Middle frontal gyrus (tissue), 1 donor: ENCODE data around the gene HP1BP3.
A peak's percentile ranks its signal among the peaks of the same experiment; 100 is the strongest.
"Not testable (repeated sequence)": the region's sequence is repeated elsewhere in the genome, so short reads cannot be mapped to it uniquely, and the experiment has no call there.

ENCODE experiments used
- DNase-seq: peaks from one replicate; pipeline ENCODE4 v3.0.0-alpha.2; 2015; ENCODE audit warnings: low spot score; ENCODE audit errors: extremely low spot score

The HP1BP3 gene, protein sequence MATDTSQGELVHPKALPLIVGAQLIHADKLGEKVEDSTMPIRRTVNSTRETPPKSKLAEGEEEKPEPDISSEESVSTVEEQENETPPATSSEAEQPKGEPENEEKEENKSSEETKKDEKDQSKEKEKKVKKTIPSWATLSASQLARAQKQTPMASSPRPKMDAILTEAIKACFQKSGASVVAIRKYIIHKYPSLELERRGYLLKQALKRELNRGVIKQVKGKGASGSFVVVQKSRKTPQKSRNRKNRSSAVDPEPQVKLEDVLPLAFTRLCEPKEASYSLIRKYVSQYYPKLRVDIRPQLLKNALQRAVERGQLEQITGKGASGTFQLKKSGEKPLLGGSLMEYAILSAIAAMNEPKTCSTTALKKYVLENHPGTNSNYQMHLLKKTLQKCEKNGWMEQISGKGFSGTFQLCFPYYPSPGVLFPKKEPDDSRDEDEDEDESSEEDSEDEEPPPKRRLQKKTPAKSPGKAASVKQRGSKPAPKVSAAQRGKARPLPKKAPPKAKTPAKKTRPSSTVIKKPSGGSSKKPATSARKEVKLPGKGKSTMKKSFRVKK

DNA sequence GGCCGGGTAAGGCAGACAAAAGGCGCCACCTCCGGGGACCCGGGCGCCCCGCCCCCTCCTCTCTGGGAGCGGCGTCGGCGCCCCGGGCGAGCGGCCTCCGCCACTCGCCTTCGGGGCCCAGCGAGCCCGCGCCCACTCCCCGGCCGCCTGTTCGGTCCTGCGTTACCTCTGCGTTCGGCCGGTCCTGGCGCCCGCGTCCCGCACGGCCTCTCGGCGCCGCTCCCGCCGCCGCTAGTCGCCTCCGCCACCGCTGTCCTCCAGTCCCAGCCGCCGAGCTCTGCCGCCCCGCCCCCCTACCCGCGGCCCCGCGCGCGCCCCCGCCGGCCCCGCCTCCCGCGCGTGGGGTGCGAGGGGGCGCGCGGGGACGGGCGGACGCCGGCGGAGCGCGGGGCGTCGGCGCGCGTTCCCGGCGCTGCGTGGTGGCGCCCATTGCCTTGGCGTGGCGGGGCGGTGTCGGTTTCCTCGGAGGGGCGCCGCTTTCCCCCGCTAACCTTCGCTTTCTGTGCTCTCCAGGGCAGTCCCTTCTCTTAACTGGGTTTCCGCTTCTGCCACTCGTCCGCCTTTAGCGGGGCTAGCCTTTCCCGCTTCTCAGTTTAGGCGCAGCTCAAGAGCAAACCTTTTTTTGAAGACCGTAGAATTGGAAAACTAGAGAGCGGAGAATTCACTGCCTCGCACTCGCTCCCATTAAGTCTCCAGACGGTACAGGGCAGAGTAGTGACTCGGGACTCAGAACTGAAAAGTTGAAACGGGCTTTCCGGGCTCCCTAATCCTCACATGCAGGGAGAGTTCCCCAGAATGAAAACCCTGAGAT lies at the start of gene HP1BP3:
HP1BP3 (minus strand) TSS at position 279 of the 811 bp plus-strand sequence. CDS start 6,867 bp downstream, outside the sequence.
- peak; percentile 54 for DNase-seq

DNA sequence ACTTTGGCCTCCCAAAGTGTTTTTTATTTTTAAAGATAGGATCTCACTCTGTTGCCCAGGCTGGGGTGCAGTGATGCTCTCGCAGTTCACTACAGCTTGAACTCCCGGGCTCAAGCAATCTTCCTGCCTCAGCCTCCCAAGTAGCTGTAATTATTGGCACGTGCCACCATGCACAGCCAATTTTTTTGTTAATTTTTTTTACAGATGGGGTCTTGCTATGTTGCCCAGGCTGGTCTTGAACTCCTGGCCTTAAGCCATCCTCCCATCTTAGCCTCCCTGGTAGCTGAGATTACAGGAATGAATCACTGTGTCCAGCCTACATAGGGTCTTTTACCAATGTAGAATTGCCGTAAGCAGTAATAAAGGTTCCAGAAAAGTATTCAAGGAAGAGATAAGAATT lies 49.1 kb upstream of the HP1BP3 start:
- DNase-seq: no peak

DNA sequence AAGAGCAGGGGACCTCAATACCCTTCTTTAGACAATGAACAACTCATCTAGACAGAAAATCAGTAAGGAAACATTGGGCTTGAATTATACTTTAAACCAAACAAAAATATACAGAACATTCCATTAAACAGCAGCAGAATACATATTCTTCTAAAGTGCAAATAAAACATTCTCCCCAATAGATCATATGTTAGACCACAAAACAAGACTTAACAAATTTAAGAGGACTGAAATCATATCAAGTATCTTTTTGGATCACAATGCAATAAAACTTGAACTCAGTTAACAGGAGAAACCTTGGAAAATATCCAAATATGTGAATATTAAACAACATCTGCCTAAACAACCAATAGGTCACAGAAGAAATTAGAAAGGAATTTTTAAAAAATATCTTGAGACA lies 47.7 kb upstream of the HP1BP3 start:
- DNase-seq: no peak

DNA sequence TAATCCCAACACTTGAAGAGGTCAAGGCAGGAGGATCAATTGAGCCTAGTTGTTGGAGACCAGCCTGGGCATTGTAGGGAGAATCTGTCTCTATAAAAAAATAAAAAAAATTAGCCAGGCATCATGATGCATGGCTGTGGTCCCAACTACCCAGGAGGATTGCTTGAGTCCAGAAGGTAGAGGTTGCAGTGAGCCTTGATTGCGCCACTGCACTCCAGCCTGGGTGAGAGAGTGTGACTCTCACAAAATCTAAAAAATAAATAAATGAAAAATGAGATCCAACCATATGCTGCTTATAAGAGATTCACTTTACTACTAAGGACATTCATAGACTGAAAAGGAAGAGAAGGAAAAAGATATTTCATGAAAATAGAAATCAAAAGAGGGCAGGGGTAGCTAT lies 47.1 kb upstream of the HP1BP3 start:
- no peak for DNase-seq

DNA sequence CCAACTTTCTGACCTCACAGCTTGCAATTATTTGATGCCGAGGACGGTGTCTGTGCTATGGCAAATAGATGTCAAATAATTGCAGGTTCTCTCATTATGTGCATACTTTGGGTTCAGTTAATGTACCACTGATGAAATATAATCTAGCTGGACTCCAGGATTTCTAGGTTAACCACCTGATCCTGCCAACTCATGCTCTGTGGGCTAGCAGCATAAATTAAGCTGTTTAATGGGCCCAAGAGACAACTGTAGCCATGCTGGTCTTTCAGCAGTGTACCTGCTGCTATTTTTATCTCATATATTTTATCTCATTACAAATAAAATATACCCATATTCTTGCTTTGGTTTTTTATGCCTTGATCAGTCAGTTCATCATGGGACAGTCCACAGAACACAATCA lies 43.3 kb upstream of the HP1BP3 start:
- no peak for DNase-seq

DNA sequence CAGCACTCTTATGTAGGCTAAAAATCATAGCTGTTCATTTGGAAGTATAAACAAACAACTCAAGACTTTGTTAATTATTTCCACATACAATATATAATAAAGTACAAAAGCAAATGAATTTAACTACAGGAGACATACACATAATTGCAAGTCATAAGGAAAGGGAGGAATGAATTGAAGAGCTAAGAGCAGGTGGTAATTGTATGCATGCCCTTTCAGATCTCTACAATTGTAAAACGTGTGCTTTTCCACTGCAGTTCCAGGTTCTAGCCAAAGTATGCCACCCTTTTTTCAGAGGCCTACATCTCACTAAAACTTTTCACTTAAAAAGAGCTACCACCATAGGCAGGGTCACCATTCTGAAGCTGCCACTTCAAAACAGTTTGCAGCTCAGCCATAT lies 42.8 kb upstream of the HP1BP3 start:
- DNase-seq: no peak

DNA sequence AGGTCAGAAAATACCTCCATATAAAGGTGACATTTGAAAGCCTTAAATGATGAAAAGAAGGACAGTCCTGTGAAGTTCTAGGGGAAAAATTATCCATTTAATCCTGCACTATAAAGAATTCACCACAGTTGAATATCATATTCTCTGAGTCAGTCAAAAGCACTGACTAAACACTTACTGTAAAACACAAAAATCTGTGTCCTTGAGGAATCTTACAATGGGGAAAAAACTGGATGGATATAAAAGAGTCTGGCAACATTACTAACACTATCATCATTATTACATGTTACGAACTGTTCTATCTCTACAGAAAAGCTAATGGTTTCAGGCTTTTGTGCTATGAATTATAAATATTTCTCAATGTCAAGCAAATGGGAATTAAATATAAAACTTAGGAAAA lies 42.4 kb upstream of the HP1BP3 start:
- no peak for DNase-seq

DNA sequence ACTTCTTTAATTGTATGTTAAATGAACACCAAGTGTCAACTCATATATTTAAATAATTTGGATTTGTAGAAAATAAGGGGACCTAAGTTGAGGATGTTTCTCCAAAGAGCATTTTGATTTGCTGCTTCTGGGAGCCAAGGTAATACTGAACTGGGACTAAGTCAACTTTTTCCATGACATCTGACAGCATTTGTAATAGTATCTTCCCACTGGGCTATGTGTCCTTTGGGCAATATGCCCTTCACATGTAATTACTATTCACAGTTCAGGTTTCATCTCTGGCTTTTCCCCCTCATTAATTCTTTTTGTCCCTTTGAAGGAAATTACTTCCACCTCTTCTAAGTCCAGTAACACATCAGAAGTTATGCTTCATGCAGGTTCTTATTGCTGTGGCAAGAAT lies 36.7 kb upstream of the HP1BP3 start:
- DNase-seq: no peak

DNA sequence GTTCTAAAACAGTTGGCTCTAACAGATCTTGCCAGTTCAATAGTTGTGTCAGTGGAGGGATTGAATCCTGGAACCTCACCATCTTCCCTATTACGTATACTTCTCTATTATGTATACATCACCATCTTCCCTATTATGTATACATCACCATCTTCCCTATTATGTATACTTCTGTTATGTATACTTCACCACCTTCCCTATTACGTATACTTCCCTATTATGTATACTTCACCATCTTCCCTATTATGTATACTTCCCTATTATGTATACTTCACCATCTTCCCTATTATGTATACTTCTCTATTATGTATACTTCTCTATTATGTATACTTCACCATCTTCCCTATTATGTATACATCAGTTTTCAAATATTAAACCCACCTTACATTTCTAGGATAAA lies 34.4 kb upstream of the HP1BP3 start:
- DNase-seq: no peak

DNA sequence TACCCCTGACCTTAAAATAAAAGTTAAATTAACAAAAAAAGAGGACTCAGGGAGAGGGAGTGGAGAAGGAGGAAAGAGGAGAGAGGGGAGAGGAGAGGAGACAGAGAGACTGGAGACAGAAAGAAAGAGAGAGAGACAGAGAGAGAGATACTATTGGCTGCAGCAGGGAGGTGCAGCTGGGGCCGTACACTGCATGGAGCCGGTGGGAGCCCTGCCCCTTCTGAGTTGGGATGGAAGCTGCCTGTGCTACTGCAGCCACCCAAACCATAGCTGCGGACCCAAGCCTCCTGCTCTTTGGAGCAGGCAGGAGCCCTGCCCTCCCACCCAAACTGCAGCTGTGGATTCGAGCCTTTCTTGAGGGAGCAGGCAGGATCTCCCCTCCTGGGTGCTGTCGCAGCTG lies 32.7 kb upstream of the HP1BP3 start:
- no peak for DNase-seq

DNA sequence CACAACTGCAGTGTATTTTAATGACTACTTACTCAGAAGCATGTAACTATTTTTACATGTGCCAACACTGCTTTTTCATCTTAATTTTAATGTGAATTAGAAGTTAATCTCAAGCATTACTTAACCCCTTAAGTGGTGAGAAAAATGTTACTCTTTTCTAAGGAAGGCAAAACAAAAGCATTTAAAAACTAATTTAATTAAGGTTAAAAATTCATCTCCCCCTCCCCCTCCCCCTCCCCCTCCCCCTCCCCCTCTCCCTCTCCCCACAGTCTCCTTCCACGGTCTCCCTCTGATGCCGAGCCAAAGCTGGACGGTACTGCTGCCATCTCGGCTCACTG lies 27.4 kb upstream of the HP1BP3 start:
- no peak for DNase-seq

DNA sequence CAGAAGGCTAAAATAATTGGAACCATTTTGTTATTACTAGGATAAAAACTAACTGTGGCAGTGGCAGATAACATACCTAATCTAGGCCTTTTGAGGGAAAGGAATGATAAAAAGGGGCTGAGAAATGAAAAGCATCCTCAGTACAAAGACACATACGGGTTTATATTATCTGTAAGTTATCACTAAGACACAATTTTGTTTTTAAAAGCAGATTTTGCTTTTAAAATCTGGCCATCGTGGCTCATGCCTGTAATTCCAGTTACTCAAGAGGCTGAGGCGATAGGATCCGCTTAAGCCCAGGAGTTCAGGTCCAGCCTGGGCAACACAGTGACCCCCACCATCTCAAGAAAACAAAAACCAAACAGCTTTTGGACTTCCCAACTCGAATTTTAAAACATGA lies 24.8 kb upstream of the HP1BP3 start:
- DNase-seq: no peak

DNA sequence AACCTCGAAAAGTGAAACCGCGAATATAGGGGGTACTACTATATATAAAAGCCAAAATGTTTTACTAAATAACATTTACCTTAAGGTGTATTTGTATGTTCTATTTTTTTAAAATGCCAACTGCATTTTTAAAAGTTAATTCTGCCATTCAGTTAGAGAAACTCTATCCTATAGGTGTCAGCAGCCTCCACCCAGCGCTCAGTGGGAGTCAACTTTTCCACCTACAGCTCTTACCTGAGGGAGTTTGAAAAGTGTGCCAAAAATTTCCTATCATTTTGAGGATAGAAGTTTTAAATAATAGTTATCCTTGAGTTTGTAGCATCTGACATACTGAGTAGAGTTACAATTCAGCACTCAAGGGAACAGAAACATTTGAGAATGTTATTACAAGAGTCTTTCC lies 6.1 kb upstream of the HP1BP3 start:
- no peak for DNase-seq

DNA sequence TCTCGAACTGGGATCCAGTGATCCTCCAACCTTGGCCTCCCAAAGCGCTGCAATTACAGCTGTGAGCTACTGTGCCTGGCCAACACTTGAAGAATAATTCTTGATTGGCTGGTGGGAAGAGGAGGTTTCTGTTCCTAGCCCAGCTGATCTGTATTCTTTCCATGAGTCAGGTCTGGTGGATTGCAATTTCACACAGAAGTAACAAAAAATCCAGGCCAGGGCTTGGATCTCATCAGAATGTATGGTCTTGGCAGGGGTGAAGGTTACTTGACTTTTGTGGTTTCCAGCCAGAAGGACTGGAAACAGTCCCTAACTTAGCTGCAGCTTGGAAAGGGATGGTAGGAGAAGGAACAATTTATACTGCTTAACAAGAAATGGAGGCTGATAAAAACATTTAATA lies 5.1 kb upstream of the HP1BP3 start:
- DNase-seq: no peak

DNA sequence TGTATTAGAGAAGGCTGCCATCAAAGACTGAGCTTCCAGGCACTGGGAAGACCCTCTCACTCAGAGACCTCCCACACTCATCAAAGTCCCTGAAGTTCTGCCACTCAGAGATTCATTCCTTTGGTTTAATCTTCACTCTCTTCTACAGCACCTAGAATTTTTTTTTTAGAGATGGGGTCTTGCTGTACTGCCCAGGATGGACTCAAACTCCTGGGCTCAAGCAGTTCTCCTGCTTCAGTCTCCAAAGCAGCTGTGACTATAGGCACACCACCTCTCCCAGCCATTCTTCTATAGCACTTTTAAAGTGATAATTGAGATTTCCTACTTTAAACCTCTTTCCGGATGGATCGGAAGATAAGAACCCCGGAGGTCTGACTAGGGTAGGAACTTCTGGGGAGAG lies 3.7 kb upstream of the HP1BP3 start:
- DNase-seq: no peak

DNA sequence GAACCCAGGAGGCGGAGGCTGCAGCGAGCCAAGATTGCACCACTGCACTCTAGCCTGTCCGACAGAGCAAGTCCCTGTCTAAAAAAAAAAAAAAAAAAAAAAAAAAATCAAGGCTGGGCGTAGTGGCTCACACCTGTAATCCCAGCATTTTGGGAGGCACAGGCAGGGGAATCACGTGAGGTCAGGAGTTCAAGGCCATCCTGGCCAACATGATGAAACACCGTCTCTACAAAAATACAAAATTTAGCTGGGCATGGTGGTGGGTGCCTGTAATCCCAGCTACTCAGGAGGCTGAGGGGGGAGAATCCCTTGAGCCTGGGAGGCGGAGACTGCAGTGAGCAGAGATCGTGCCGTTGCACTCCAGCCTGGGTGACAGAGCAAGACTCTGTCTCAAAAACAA lies 2.5 kb upstream of the HP1BP3 start:
- not testable (repeated sequence) for DNase-seq

DNA sequence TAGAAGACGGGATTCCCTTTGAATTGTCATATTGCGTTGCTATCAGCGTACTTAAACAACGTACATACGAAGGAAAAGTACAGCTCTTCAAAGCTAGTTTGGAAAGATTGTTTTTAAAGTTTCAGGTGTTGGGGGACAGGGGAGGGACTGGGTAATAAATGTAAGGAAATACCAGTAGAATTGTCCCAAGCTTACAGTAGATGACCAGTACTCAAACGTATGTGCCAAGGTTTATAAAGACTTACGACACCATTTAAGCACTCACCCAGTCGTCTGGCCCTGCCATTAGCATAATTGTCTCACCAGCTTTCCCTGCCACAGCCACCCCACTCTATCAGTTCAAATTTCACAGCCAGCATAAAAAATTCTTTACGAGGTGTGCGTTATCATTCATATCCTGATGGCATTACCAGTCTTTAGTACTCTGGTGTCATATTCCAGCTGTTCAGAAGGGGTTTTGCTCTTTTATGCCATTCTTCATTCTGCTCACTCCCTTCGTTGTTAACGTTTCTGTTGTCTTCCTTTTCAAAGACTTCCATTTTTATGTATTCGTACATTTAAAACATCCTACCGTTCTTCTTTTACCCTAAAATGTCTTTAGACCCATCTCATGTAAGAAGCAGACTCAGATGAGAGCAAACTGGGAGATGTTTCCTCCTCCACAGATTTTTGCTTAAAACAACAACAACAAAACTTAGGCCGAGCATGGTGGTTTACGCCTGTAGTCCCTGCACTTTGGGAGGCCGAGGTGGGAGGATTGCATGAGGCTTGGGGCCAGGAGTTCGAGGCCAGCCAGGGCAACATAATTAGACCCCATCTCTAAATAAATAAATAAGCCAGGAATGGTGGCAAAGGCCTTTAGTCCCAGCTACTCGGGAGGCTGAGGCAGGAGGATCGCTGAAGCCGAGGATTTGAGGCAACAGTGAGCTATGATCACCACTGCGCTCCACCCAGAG lies 1.0 kb upstream of the HP1BP3 start:
- no peak for DNase-seq

DNA sequence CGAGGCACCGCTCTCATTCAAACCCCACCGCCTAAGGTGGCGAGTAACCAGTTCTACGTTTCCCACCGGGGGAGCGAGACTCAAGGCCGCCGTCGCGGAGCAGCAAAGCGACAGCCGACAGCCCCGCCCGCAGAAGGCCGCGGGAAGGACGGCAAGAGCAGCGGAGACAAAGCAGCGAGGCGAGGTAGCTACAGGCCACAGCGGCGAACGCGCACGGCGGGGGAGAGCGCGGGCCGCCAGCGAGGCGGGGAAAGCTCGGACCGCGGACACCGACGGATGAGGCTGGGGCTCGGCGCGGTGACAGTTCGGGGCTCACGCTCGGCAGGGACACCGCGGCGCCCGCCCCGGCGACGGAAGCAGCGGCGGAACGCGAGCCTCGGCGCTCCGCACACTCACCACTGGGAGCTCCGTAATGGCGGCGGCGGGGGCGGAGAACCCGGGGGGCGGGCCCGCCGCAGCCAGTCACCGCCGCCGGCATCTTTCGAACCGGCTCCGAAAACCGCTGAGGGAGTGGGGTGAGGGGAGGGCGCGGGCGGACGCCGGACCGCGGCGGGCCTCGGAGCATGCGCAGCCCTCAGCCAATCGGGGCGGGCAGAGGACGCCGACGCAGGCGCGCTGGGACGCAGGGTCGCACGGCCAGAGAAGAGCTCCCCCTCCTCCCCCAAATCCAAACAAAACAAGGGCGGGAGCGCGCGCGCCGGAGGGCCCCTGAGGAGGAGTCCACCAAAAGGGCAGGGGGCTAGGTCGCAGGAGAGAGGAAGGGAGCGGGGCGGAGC lies 666 bp downstream of the HP1BP3 start:
- DNase-seq: peak; percentile 91

DNA sequence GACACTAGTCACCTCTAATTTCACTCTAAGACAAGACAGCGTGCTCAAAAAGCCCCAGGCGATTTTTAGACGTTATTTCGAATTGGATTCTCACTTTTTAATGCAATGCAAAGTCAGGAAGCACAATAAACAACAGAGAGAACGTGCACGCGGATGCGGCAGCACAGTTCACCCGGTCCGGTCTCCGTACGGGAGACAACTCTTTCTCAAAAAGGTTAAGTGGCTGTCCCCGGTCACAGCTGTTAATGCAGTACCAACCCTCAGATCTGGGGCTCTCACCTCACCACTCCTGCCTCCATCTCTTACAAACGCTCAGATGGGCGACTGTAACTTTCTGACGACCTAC lies 1.2 kb downstream of the HP1BP3 start:
- DNase-seq: no peak

DNA sequence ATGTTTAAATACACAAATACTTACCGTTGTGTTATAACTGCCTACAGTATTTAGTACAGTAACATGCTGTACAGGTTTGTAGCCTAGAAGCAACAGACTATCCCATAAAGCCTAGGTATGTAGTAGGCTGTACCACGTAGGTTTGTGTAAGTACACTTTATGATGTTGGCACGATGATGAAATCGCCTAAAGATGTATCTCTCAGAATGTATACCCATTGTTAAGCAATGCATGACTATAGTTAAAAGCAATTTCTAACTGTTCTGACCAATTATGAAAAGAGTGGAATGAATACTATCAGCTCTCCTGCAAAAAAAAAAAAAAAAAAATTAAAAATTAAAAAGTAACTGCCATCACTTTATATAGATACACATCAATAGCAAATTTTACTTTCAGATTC lies 11.4 kb downstream of the HP1BP3 start:
- DNase-seq: no peak

DNA sequence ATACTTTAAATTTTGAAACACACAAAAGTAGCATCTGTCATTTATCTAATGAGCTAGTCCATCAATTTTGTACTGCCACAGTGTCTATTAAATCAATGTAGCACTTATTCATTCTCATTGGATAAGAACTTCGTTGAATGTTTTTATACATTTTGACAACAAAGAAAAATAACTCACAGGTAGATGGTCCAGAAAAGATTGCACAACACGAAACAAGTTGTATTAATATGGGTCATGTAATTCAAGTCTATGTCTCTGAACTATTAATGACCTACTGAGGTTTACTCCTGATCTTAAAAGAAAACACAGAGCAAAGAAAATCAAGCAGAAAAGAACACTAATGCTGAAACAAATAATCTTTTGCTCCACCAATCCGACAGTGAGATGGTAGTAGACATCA lies 15.3 kb downstream of the HP1BP3 start:
- no peak for DNase-seq
